Coronary artery (tissue), 2 donors: ENCODE results near the gene NKD1.
"Not testable (repeated sequence)": the region's sequence is repeated elsewhere in the genome, so short reads cannot be mapped to it uniquely, and the experiment has no call there.

Source experiments
- DNase-seq: peaks from one replicate; pipeline ENCODE4 v3.0.0-alpha.2; 2017; ENCODE audit warnings: low spot score
- H3K27ac ChIP-seq, 2 donors: fragments of 200-600 bp; sonication (generic); one replicate each; pipeline ENCODE4 v1.5.1; 2016 to 2019
- H3K4me3 ChIP-seq: fragments of 200-600 bp; sonication (generic); 2 replicates; pipeline ENCODE4 v1.5.1; 2016; ENCODE audit warnings: mild to moderate bottlenecking, moderate library complexity
- CTCF ChIP-seq: fragments of 200-600 bp; sonication (generic); IDR thresholded peaks from one replicate; pipeline ENCODE4 v1.5.1; 2019; ENCODE audit warnings: antibody characterized with exemption

NKD1 gene

GRCh38 chr16:50576403-50577113 lies 28.4 kb downstream of the NKD1 start:
- DNase-seq, result no peak
- Histone ChIP-seq H3K27ac (peak overlapping the region in 1 of 2 donors; percentile 77), H3K4me3 (no peak overlapping the region)
- TF ChIP-seq CTCF, result no peak

GRCh38 chr16:50578137-50578536 lies 29.9 kb downstream of the NKD1 start:
- no peak overlapping the region for H3K27ac ChIP-seq
- DNase-seq, result no peak
- no peak overlapping the region for H3K4me3 ChIP-seq
- TF ChIP-seq CTCF, result no peak

GRCh38 chr16:50579373-50579772 lies 31.2 kb downstream of the NKD1 start:
- not testable (repeated sequence) for DNase-seq, H3K4me3 ChIP-seq, H3K27ac ChIP-seq

- Histone ChIP-seq H3K4me3 (no peak overlapping the region), H3K27ac (peak overlapping the region in 1 of 2 donors; percentile 34)
- DNase-seq, result no peak
- no peak for TF ChIP-seq CTCF
Measured at GRCh38 chr16:50580180-50580798, 32.1 kb downstream of the NKD1 start.

GRCh38 chr16:50581845-50582244 lies 33.6 kb downstream of the NKD1 start:
- no peak overlapping the region for H3K4me3 ChIP-seq
- H3K27ac ChIP-seq, result peak overlapping the region in 1 of 2 donors; percentile 55
- no peak for DNase-seq
- TF ChIP-seq CTCF, result no peak

- TF ChIP-seq CTCF, result no peak
- no peak overlapping the region for H3K27ac ChIP-seq
- no peak overlapping the region for H3K4me3 ChIP-seq
- no peak for DNase-seq
Measured at GRCh38 chr16:50583211-50583610, 35.0 kb downstream of the NKD1 start.

- peak overlapping the region in 1 of 2 donors; percentile 86 for H3K27ac ChIP-seq
- no peak for DNase-seq
Measured at GRCh38 chr16:50584033-50584722, 36.0 kb downstream of the NKD1 start.

More at GRCh38 chr16:50584033-50584722, 36.0 kb downstream of the NKD1 start:
- H3K4me3 ChIP-seq, result no peak overlapping the region
- no peak for TF ChIP-seq CTCF
